HS-5 (cell line): ENCODE results near the gene SPSB2.

Experiments used
- DNase-seq: peaks from one replicate; pipeline ENCODE4 v3.0.0-alpha.2; 2012; ENCODE audit warnings: low read depth

The SPSB2 gene

GRCh38 chr12:6851921-6852650 is 21.0 kb downstream of the SPSB2 start, which contains the start of gene USP5:
USP5 (plus strand) TSS chr12:6852150; CDS start chr12:6852180, 30 bp downstream.
- DNase-seq, result peak; percentile 98

GRCh38 chr12:6851153-6851920 is 21.8 kb downstream of the SPSB2 start, which contains the start of gene CDCA3:
CDCA3 (minus strand) TSS chr12:6851286; CDS start chr12:6850952, 334 bp downstream.
- peak; percentile 94 for DNase-seq

- no peak for DNase-seq
These were observed 22.3 kb downstream of the SPSB2 start for GRCh38 chr12:6850796-6851152.

GRCh38 chr12:6849976-6850560 is 23.0 kb downstream of the SPSB2 start:
- DNase-seq, result no peak

DNA sequence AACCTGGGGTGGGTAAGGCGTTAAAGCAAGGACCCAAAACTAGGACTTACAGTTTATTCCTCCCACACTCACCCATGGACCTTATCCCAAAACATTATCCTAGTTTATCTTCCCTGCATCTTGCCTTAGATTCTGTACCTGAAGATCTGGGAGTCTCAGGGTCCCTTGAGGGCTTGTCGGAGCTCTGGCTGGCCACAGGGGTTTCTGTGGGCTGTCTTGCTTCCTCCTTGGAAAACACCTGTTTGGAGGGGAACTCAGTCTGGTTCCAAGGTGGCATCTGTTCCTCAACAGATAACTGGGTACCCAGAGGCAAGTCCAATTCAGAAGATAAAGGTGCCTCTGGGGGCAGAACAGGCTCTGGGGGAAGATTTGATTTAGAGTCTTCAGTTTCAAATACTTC is 23.7 kb downstream of the SPSB2 start:
- no peak for DNase-seq

- DNase-seq, result no peak
These were observed 25.4 kb downstream of the SPSB2 start for GRCh38 chr12:6847676-6848075.

- no peak for DNase-seq
These were observed 26.7 kb downstream of the SPSB2 start for GRCh38 chr12:6846316-6846869.

DNA sequence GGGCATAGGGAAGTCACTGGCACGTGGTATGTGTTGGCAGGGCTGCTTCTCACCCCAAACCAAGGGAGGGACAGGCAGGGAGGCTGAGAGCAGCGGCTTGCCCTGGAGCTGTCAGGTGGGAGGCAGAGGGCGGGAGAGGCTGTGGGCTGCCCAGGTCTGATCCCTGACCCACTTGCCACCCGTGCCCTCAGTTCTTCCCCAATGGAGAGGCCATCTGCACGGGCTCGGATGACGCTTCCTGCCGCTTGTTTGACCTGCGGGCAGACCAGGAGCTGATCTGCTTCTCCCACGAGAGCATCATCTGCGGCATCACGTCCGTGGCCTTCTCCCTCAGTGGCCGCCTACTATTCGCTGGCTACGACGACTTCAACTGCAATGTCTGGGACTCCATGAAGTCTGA is 27.7 kb downstream of the SPSB2 start:
- DNase-seq, result no peak

GRCh38 chr12:6843118-6843902 is 29.8 kb downstream of the SPSB2 start:
- no peak for DNase-seq

DNA sequence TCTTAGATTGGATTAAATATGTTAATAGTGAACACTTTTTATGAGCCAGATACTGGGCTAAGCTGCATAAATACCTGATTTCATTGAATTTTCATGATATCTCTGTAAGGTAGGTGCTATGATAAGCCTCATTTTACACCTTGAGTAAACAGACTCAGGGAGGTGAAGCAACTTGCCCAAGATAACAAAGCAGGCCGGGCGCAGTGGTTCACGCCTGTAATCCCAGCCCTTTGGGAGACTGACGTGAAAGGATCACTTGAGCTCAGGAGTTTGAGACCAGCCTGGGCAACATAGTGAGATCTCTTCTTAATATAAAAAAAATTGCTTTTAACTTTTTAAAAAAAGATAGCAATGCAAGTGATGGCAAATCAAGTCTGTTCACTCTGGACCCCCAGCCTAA is 31.0 kb downstream of the SPSB2 start:
- DNase-seq, result no peak

DNA sequence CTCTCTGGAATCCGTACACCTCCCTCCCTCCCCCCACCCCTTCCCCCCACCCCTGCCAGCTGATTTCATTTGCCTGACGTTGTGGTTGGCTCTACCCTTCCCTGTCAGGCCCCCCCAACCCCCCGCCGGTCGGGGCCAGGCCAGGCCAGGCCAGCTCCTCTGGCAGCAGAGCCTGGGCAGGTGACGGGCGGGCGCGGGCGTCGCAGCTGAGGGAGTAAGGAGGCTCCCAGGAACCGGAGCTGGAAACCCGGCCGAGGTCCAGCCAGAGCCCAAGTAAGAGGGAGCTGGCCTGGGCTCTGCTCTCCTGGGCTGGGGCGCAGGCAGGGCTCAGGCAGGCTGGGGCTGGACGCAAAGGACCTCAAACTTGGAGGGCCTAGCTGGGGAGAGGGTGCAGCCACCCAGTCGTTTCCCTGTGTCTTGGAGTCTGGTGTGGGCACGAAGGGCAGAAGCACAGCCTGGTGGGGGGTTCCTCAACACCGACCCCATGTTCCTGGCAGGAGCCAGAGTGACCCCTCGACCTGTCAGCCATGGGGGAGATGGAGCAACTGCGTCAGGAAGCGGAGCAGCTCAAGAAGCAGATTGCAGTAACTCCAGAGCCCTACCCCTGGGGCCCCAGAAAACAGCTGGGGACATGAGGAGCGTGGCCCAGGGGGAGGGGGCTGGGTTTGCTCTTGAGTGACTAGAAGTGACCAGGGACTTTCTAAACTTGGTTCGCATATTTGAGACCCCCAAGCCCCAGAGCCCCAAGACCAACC is 32.2 kb downstream of the SPSB2 start, which contains the start of gene GNB3:
Gene GNB3, plus strand, starts transcription at position 165 of the 755 bp plus-strand sequence. Its CDS starts 363 bp downstream, at position 528.
- DNase-seq, result no peak

GRCh38 chr12:6840330-6840729 is 32.8 kb downstream of the SPSB2 start:
- DNase-seq, result no peak

DNA sequence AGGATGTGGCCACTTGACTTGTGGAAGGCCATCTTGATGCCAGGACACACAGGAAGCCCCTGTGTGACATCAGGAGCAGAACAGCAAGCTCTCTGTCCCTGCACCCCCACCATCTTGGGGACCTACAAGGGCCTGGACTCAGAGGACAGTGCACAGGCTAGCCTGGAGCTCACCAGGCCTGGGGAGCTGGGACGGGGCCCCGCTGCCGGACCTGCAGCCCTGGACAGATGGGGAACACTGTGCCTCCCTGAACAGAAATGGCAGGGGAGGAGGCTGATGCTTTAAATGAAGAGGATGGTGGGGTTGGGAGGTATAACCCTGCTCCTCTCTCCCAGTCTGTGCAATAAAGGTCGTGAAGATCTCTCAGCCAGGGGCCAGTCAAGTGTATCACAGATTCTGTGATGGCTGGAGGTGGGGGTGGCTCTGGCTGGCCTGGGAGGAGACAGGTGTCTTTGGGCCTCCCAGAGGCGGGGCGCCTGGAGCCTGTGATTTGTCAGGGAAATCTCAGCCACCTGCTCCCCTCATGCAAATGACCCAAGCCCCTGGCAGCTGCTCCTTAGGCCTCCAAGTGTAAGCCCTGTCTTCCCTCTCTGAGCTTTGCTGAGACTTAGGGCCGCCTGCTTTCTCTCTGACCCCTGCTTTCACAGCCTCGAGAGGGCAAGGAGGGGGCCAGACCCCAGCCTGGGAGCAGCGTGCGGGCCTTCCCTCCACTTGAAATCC is 33.5 kb downstream of the SPSB2 start:
- no peak for DNase-seq

DNA sequence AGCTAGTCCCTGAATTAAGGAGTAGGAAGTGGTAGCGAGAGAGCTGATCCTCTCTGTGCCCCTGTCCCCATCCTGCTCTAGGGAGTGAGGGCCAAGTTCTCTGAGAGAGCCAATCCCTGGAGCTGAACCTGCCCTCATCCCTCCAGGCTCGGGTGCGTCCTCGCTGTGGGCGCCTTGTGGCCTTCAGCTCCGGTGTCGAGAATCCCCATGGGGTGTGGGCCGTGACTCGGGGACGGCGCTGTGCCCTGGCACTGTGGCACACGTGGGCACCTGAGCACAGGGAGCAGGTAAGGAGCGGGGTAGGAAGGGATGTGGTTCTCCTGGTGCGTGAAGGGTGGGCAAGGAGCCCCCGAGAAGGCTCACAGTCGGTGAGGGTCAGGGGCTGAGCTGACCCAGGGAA is 34.2 kb downstream of the SPSB2 start:
- DNase-seq, result no peak

- DNase-seq, result no peak
These were observed 35.6 kb downstream of the SPSB2 start for GRCh38 chr12:6837370-6838060.

DNA sequence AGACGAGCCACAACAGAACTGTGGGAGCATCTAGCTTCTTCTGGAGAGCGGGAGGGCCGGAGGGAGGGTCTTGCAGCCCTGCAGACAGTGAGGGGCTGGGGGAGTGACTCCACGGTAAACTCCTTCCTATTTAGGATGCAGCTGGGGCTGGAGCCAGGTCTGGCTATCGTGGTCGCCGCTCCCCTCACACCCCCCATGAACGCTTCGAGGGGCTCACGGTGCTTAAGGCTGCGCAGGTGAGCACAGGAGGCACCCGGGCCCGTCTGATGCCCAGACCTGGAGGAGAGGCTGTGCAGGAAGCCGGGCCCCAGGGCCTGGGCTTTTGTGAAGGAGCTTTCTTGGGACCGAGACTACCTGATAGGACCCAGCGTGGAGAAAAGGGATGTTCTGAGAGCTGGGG is 36.3 kb downstream of the SPSB2 start:
- no peak for DNase-seq

DNA sequence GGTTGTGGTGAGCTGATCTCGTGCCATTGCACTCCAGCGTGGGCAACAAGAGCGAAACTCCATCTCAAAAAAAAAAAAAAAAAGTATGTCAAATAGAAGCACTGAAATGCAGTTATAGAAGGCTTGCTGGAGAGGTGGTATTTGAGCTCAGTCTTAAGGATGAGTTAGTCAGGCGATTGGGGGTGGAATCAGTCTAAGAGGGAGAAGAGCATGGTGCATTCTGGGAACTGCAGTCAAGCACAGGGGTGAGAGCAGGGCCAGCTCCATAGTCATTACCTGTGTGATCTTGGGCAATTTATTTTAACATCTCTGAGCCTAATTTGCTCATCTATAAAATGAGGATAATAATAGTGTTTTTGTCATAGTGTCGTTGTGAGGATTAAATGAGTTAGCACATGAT is 38.2 kb downstream of the SPSB2 start:
- DNase-seq, result no peak

DNA sequence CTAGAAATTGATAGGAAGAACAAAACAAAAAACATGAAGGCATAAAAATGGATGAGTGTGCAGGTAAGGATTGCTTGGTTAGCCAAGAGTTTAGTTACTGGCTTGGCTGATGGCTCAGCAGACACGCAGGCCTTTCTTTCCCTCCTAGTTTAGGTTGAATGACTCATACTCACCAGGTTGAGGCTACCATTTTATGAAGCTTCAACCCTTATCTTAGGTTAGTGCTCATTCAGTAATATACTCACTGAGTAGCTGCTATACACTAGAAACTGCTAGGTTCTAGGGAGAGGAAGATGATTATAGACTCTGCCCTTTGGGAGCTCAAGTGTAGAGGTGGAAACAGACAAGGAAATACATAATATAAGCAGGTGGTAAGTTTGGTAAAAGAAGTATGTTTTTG is 38.8 kb downstream of the SPSB2 start:
- no peak for DNase-seq

DNA sequence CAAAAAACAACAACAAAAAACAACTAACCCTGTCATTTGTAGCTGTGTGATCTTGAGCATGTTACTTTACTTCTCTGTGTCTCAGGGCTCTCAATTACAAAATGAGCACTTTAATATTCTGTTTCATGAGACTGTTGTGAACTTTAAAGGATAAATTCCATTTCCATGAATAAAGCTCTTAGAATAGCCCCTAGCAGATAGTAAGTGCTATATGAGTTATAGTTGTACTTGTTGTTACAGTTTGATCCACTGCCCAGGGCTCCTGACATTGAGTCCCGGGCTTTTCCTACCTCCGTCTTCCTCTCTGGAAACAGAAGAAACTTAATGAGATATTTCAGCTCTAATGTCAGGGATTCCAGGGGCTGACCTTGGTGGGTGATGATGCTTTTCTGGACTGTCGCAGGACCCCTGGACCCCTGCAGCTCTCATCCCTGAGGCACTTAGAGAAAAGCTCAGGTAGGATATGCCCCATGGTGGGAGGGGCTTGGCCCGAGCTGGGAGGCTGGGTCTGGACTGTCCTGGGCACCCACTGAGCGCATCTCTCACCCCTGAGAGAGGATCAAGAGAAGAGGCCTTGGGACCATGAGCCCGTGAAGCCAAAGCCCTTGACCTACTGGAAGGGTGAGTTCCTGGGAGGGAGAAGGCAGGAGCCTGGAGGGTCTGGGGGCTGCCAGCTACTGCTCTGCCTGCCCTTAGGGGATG is 39.8 kb downstream of the SPSB2 start:
- DNase-seq, result no peak
